Measurements from ENCODE around the gene PCDHGB7. TPM values are rescaled to one million over a fixed set of nuclear protein-coding genes. Genes with fewer than 3 reads are reported as not detected.

PCDHGB7 gene
- total and polyA plus RNA-seq, 10 of the 15 experiments (the other 5 are each of a cell fraction or from before 2014, with no cell fraction given): 0.27 to 1.3 (median 0.54) TPM; not detected in 2

DNA sequence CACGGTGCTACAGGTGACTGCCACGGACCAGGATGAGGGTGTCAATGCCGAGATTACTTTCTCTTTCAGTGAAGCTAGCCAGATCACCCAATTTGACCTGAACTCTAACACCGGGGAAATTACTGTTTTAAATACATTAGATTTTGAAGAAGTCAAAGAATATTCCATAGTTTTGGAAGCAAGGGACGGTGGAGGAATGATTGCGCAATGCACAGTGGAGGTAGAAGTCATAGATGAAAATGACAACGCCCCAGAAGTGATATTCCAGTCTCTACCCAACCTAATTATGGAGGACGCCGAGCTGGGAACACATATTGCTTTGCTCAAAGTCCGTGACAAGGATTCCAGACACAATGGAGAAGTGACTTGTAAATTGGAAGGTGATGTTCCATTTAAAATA lies 28.8 kb upstream of the PCDHGB7 start (continued):
- TF ChIP-seq, protein P1, sequence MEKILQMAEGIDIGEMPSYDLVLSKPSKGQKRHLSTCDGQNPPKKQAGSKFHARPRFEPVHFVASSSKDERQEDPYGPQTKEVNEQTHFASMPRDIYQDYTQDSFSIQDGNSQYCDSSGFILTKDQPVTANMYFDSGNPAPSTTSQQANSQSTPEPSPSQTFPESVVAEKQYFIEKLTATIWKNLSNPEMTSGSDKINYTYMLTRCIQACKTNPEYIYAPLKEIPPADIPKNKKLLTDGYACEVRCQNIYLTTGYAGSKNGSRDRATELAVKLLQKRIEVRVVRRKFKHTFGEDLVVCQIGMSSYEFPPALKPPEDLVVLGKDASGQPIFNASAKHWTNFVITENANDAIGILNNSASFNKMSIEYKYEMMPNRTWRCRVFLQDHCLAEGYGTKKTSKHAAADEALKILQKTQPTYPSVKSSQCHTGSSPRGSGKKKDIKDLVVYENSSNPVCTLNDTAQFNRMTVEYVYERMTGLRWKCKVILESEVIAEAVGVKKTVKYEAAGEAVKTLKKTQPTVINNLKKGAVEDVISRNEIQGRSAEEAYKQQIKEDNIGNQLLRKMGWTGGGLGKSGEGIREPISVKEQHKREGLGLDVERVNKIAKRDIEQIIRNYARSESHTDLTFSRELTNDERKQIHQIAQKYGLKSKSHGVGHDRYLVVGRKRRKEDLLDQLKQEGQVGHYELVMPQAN (conservative IDR thresholded peaks at IDR 0.05): no peak
- TF ChIP-seq ASH2L (IDR thresholded peaks at IDR 0.05; ENCODE audit: borderline replicate concordance, low read depth) (no peak), IKZF2 (IDR thresholded peaks at IDR 0.05) (no peak), MXI1 (IDR thresholded peaks at IDR 0.05; ENCODE audit: low read depth, low read length) (no peak), LARP7 (IDR thresholded peaks at IDR 0.05) (no peak)

GRCh38 chr5:141389153-141390042 lies 28.1 kb upstream of the PCDHGB7 start:
- ChIA-PET POLR2A (no interaction called here), CTCF (interaction anchor here (1.6 to 2.8 kb wide), 2 partner anchors 9 to 20 kb away, joined by 6 to 8 read pairs; partner anchors contain the start of gene PCDHGB3), SMC1A (ENCODE audit: uncharacterized antibody, unreplicated experiment) (no interaction called here), RAD21 (ENCODE audit: unreplicated experiment) (no interaction called here)
- peaks cover 5% of the 10 kb centered on the region; the same call in 2 of the 3 replicates for H3K9me3 ChIP-seq (replicated peaks; ENCODE audit: control insufficient read depth, insufficient read depth, low read length)
- FAIRE-seq: no peak
- no peak for TF ChIP-seq ETV6 (conservative IDR thresholded peaks at IDR 0.05 in 1 of 2, IDR thresholded peaks at IDR 0.05 in 1 of 2; ENCODE audit: borderline replicate concordance in 1 of 2, low read depth in 1 of 2)
- no peak for TF ChIP-seq NR2C2 (IDR thresholded peaks at IDR 0.05; ENCODE audit: borderline replicate concordance, control insufficient read depth, insufficient read length, low read depth)
- no peak for TF ChIP-seq POLR2A (IDR thresholded peaks at IDR 0.05; ENCODE audit: low read depth, low read length)
- TF ChIP-seq HSF1 (IDR thresholded peaks at IDR 0.05; ENCODE audit: low read depth, low read length): no peak
- no peak for TF ChIP-seq TBL1XR1 (IDR thresholded peaks at IDR 0.05; ENCODE audit: low read depth, low read length)
- no peak for TF ChIP-seq ZNF622 (IDR thresholded peaks at IDR 0.05)
- in situ Hi-C loops (cut with MboI): no loop called here
- BruUV-seq (replicated peaks): no TSS peak
- no peaks in the 10 kb centered on the region for H3K36me3 ChIP-seq (ENCODE audit: control insufficient read depth in 2 of 2, insufficient read depth in 2 of 2, low read length in 1 of 2)
- no peaks in the 10 kb centered on the region for H3K4me1 ChIP-seq (ENCODE audit: control insufficient read depth, insufficient read depth, low read length)
- ATAC-seq: no peak
- no peak for DNase-seq (ENCODE audit: low read depth, low spot score)
- H3K79me2 ChIP-seq (ENCODE audit: control insufficient read depth, insufficient read depth, low read length): no peaks in the 10 kb centered on the region
- intact Hi-C loops (cut with micrococcal nuclease; ENCODE audit: unreplicated experiment): no loop called here
- 86% methylated on average over 73 of the region's 77 CpGs for WGBS (ENCODE audit: insufficient coverage, insufficient replicate concordance, low lambda C conversion rate, missing lambda C conversion rate)
- no peak overlapping the region for H3K27ac ChIP-seq (ENCODE audit: control insufficient read depth, insufficient read depth)
- no peak overlapping the region for H3K4me2 ChIP-seq (ENCODE audit: control insufficient read depth, insufficient read depth)
- no peaks in the 10 kb centered on the region for H4K20me1 ChIP-seq (ENCODE audit: control insufficient read depth, insufficient read depth)
- no peaks in the 10 kb centered on the region for H3K27me3 ChIP-seq (replicated peaks in 1 of 2; ENCODE audit: control insufficient read depth in 2 of 2, insufficient read depth in 2 of 2, low read length in 1 of 2)
- no peak overlapping the region for H2AFZ ChIP-seq (ENCODE audit: control insufficient read depth, low read depth, low read length)
- H3K4me3 ChIP-seq: no peak overlapping the region
- H3K9ac ChIP-seq (ENCODE audit: control insufficient read depth, insufficient read depth, low read length): no peak overlapping the region
